GM19328 (cell line): ENCODE data around the gene ITSN2.
"Not testable (repeated sequence)": the region's sequence is repeated elsewhere in the genome, so short reads cannot be mapped to it uniquely, and the experiment has no call there.

ENCODE experiments used
- ATAC-seq: cut with Tn5 transposase; IDR thresholded peaks from one replicate; pipeline ENCODE4 v1.9.1; 2021; ENCODE audit warnings: mild to moderate bottlenecking, moderate library complexity; ENCODE audit not compliant: unreplicated experiment

Gene ITSN2

DNA sequence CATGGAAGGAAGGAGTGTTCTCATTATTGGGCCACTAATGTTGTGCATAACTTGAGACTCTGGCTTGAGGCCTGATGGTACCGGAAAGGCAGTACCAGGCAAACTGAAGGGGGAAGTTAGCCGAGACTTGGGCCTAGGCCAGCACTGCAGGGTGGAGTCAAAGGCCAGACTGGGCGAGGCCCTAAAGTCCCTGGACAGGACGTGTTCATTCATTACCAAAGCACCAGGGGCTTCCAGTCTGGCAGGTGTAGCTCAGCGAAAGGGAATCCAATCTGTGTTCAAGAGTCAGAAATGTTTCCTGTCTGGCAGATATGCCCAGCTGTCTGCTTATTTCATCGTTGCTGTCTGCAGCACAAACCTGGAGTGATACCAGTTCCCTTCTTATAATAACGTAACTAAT lies 4.7 kb upstream of the ITSN2 start:
- no peak for ATAC-seq

GRCh38 chr2:24363301-24363700 lies 3.0 kb upstream of the ITSN2 start:
- ATAC-seq, result no peak

GRCh38 chr2:24362253-24362652 lies 1.9 kb upstream of the ITSN2 start:
- no peak for ATAC-seq

DNA sequence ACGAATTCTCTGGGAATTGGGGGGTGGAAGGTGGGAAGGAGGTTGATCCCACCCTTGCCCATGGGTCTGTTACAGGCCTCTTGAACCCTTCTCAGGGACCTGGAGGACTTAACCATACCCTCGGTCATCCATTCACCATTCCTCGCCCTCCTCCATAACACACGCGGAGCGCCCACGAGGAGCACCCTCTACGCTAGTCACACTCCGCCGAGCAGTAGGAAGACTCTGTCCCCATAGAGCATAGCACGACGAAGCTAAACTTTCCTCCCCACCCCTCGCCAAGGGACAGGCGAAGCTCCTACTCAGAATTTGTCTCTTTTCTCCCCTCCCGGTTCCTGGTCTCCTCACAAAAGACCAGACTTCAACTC lies 611 bp upstream of the ITSN2 start:
- no peak for ATAC-seq

DNA sequence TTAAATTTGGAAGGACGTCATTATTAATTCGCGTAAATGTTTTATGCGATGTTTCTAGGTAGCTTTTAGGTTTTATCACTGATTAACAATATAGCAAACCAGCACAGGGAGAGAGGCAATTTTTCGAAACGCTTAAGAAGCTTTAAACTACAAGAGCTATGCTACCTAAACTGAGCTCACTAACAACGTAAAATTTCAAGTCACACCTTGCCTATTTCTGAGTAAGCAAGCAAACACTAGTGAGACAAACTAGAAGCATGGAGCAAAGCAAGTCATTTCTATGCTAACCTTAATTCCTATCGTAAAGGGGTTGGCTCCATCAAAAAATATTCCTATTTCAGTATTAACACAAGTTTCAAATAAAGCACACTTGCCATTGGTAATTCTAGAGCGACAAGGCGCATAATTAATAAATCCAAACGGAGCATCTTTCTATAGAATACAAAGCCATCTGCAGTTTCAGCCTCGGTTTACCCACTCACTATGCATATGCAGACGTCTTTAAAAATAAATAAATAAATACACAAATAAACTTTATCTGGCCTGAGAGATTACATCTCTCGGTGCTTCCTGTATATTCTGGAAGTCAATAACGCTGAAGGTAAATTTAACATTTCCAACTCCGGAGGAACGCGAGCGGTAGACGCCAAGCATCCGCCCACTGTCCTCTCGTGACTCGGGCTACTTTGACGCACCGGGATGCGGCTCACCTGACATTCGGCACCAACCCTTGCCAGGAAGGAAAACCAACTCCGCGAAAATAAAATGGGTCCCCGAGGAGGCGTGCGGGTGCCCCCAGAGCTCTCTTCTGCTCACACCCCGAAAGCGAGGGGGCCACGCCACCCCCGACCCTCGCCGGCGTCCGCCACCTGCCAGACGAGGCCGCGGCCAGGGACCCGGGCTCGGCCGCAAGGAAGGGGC lies 947 bp downstream of the ITSN2 start:
- no peak for ATAC-seq

GRCh38 chr2:24357767-24358166 lies 2.6 kb downstream of the ITSN2 start:
- not testable (repeated sequence) for ATAC-seq

DNA sequence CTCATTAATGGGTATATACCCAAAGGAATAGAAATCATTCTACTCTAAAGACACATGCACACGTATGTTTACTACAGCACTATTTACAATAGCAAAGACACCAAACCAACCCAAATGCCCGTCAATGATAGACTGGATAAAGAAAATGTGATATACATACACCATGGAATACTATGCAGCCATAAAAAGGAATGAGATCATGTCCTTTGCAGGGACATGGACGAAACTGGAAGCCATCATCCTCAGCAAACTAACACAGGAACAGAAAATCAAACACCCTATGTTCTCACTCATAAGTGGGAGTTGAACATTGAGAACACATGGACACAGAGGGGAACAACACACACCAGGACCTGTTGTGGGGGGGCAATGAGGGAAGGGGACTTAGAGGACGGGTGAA lies 3.2 kb downstream of the ITSN2 start:
- ATAC-seq, result not testable (repeated sequence)

- ATAC-seq, result no peak
These were observed 5.4 kb downstream of the ITSN2 start for GRCh38 chr2:24354957-24355356.

DNA sequence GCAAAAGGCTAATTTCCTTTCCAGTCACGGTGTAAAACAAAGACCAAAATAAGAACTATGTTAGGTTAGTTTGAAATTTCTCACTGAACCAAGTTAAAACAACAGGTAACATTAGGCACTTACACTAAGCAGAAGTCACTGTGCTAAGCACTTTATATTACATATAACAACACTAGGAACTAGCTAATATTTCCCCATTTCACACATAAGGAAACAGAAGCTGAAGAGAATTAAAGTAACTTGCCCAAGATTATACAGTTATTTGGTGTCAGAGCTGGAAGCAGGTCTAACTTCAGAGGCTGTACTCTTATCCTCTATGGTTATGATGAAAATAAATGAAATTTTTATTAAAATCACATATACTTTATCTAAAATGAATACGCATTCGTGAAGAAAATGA lies 5.9 kb downstream of the ITSN2 start:
- ATAC-seq, result no peak

DNA sequence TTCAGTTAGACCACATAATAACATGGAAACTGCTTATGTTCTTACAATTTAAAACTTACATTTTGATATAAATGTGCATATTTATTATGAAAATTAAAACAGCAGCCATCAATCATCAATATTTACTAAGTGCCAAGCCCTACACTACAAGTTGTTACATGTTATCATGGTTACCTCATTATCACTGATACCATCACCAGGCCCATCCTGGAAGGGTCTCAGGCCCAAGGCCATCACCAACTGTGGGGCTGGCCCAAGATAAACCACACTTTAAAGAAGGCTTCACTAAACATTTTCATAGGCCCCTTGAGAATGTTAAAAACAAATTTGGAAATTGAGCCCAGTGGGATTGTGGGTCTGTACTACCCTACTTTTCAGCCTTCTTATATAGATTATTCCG lies 6.4 kb downstream of the ITSN2 start:
- ATAC-seq, result no peak

GRCh38 chr2:24353364-24353763 lies 7.0 kb downstream of the ITSN2 start:
- no peak for ATAC-seq

DNA sequence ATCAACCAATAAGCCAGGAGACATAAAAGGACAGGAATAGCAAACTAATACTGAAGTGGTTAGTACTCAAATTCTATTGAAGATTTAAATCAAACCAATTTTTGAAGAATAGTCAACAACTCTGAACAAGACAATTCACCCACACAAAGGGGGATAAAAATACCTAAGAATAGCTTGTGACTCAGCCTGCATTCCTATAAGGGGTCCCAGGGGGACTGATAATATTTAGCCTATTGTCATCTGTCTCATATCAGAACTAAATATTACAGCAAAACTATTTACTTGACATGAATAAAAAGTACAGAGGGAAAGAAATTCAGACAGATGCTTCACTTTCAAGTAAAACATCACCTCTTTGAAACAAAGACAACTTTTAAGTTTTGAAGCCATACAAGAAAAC lies 7.7 kb downstream of the ITSN2 start:
- ATAC-seq, result no peak

- no peak for ATAC-seq
These were observed 8.4 kb downstream of the ITSN2 start for GRCh38 chr2:24351981-24352380.

DNA sequence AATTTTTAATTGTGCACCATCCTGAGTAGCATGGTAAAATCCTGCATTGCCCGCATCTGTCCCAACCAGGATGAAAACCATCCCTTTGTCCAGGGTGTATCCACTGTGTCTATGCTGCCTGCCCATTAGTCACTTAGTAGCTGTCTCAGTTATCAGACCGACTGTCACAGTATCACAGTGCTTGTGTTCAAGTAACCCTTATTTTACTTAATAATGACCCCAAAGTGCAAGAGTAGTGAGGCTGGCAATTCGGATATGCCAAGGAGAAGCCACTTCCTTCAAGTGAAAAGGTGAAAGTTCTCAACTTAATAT lies 8.8 kb downstream of the ITSN2 start:
- ATAC-seq, result no peak

DNA sequence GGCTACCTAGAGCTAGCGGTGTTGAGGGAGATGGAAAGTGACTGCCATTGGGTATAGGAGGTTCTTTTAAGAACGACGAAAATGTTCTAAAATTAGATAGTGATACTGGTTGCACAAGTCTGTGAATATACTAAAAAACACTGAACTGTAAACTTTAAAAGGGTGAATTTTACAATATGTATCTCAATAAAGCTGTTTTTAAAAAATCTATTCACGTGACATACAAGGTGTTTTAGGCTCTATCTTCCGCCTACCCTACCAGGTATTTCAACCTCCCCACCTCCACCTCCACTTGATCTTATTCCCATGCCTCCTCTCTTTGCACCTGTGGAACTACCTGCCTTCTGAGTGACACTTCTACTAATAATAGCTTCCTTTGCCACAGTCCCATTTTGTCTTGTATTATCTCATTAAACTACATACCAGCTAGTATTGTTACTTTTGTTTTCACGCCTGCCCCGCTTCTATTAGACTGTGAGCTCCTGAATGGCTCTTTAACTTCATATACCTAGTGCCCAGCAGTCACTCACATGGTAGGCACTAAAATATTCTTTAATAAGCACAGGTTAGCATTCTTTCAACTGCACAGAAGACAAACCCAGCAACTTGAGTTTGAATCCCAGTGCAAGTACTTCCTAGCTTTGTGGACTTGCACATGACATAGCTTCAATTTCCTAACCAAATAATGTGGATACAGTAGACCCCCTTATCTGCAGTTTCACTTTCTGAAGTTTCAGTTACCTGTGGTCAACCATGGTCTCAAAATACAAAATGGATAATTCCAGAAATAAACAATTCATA lies 9.3 kb downstream of the ITSN2 start:
- no peak for ATAC-seq

- ATAC-seq, result no peak
These were observed 11.2 kb downstream of the ITSN2 start for GRCh38 chr2:24349097-24349496.

DNA sequence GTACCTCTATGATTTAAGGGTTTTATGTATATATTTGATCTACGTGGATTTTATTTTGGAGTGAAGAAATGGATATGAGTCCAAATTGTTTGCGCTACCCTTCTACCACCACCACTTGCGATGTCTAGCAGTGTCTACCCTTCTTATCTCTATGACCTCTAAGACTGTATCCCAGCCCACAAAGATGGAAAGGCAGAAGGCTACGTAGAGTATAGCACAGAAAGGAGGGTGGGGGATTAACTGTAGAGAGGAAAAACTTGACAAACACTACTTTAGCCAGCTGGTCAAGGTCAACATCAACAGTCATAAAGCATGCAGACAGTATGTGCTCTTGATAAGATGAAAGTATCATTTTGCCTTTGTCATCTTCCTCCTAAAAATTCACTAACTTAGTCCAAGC lies 14.4 kb downstream of the ITSN2 start:
- ATAC-seq, result no peak

GRCh38 chr2:24343225-24343882 lies 17.0 kb downstream of the ITSN2 start:
- ATAC-seq, result no peak

DNA sequence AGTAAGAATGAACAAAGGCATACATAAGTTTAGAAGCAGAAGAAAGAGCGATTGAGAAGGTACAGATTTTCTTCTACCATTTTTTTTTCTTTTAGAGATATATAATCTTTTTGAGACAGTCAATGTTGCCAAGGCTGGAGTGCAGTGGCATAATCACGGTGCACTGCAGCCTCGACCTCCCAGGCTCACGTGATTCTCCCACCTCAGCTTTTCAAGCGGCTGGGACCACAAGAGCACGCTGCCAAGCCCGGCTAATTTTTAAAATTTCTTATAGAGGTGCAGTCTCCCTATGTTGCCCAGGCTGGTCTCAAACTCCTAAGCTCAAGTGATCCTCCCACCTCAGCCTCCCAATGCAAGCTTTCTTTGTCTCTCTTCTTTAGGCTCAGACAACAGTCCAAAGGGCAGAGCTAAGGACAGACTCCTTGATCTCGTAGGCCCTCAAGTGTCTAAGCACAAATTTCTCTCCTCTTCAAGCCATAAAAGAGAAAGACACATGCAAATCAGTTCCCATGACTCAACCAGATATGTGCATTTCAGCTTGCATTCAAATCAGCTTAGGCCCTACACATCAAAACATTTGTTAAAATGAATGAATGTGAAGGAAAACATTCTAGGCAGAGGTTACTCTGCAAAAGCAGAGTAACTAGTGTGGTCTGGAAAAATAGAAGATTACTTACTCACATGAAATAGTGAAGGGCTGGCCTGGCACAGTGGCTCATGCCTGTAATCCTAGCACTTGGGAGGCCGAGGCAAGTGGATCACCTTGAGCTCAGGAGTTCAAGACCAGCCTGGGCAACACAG lies 18.0 kb downstream of the ITSN2 start:
- no peak for ATAC-seq

- ATAC-seq, result no peak
These were observed 20.5 kb downstream of the ITSN2 start for GRCh38 chr2:24339856-24340262.

- not testable (repeated sequence) for ATAC-seq
These were observed 21.2 kb downstream of the ITSN2 start for GRCh38 chr2:24339098-24339497.
